Measurements from ENCODE around the gene HNRNPA1L2.
"Not testable (repeated sequence)": the region's sequence is repeated elsewhere in the genome, so short reads cannot be mapped to it uniquely, and the experiment has no call there.

DNA sequence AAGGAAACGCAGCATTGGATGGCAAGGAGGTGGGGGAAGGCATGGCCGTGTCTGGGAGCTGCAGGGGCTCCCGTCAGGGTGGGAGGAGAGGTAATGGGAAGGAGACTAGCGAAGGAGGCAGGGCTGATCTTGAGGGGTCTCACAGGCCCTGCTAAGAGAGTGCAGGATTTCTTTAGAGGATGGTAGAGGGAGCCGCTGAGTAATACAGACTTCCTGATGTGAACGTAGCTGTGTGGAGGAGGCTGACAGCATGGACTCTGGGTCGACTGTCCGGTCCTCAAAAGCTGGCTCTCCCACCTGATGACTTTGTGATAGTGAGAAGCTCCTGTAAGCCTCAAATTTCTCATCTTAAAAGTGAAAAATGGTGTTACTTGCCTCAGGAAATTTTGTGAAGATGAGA lies 34.0 kb upstream of the HNRNPA1L2 start:
- TF ChIP-seq, protein P1, sequence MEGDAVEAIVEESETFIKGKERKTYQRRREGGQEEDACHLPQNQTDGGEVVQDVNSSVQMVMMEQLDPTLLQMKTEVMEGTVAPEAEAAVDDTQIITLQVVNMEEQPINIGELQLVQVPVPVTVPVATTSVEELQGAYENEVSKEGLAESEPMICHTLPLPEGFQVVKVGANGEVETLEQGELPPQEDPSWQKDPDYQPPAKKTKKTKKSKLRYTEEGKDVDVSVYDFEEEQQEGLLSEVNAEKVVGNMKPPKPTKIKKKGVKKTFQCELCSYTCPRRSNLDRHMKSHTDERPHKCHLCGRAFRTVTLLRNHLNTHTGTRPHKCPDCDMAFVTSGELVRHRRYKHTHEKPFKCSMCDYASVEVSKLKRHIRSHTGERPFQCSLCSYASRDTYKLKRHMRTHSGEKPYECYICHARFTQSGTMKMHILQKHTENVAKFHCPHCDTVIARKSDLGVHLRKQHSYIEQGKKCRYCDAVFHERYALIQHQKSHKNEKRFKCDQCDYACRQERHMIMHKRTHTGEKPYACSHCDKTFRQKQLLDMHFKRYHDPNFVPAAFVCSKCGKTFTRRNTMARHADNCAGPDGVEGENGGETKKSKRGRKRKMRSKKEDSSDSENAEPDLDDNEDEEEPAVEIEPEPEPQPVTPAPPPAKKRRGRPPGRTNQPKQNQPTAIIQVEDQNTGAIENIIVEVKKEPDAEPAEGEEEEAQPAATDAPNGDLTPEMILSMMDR (IDR thresholded peaks at IDR 0.05): not testable (repeated sequence)
- TF ChIP-seq, protein P2, sequence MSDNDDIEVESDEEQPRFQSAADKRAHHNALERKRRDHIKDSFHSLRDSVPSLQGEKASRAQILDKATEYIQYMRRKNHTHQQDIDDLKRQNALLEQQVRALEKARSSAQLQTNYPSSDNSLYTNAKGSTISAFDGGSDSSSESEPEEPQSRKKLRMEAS (CRISPR knock-in tag; IDR thresholded peaks at IDR 0.05): not testable (repeated sequence)
- not testable (repeated sequence) for TF ChIP-seq ATF1 (CRISPR knock-in tag; IDR thresholded peaks at IDR 0.05); SMAD4 (CRISPR knock-in tag; IDR thresholded peaks at IDR 0.05); ZBTB21 (CRISPR knock-in tag; IDR thresholded peaks at IDR 0.05; ENCODE audit: borderline replicate concordance); CBFB (CRISPR knock-in tag; IDR thresholded peaks at IDR 0.05; ENCODE audit: low read depth); ELF4 (CRISPR knock-in tag; IDR thresholded peaks at IDR 0.05; ENCODE audit: low read depth); RELA (CRISPR knock-in tag; IDR thresholded peaks at IDR 0.05; ENCODE audit: borderline replicate concordance)
- TF ChIP-seq, protein P3, sequence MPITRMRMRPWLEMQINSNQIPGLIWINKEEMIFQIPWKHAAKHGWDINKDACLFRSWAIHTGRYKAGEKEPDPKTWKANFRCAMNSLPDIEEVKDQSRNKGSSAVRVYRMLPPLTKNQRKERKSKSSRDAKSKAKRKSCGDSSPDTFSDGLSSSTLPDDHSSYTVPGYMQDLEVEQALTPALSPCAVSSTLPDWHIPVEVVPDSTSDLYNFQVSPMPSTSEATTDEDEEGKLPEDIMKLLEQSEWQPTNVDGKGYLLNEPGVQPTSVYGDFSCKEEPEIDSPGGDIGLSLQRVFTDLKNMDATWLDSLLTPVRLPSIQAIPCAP (CRISPR knock-in tag; IDR thresholded peaks at IDR 0.05): not testable (repeated sequence)
- TF ChIP-seq, protein P4, sequence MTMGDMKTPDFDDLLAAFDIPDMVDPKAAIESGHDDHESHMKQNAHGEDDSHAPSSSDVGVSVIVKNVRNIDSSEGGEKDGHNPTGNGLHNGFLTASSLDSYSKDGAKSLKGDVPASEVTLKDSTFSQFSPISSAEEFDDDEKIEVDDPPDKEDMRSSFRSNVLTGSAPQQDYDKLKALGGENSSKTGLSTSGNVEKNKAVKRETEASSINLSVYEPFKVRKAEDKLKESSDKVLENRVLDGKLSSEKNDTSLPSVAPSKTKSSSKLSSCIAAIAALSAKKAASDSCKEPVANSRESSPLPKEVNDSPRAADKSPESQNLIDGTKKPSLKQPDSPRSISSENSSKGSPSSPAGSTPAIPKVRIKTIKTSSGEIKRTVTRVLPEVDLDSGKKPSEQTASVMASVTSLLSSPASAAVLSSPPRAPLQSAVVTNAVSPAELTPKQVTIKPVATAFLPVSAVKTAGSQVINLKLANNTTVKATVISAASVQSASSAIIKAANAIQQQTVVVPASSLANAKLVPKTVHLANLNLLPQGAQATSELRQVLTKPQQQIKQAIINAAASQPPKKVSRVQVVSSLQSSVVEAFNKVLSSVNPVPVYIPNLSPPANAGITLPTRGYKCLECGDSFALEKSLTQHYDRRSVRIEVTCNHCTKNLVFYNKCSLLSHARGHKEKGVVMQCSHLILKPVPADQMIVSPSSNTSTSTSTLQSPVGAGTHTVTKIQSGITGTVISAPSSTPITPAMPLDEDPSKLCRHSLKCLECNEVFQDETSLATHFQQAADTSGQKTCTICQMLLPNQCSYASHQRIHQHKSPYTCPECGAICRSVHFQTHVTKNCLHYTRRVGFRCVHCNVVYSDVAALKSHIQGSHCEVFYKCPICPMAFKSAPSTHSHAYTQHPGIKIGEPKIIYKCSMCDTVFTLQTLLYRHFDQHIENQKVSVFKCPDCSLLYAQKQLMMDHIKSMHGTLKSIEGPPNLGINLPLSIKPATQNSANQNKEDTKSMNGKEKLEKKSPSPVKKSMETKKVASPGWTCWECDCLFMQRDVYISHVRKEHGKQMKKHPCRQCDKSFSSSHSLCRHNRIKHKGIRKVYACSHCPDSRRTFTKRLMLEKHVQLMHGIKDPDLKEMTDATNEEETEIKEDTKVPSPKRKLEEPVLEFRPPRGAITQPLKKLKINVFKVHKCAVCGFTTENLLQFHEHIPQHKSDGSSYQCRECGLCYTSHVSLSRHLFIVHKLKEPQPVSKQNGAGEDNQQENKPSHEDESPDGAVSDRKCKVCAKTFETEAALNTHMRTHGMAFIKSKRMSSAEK (CRISPR knock-in tag; IDR thresholded peaks at IDR 0.05; ENCODE audit: borderline replicate concordance): not testable (repeated sequence)
- TF ChIP-seq, protein P5, sequence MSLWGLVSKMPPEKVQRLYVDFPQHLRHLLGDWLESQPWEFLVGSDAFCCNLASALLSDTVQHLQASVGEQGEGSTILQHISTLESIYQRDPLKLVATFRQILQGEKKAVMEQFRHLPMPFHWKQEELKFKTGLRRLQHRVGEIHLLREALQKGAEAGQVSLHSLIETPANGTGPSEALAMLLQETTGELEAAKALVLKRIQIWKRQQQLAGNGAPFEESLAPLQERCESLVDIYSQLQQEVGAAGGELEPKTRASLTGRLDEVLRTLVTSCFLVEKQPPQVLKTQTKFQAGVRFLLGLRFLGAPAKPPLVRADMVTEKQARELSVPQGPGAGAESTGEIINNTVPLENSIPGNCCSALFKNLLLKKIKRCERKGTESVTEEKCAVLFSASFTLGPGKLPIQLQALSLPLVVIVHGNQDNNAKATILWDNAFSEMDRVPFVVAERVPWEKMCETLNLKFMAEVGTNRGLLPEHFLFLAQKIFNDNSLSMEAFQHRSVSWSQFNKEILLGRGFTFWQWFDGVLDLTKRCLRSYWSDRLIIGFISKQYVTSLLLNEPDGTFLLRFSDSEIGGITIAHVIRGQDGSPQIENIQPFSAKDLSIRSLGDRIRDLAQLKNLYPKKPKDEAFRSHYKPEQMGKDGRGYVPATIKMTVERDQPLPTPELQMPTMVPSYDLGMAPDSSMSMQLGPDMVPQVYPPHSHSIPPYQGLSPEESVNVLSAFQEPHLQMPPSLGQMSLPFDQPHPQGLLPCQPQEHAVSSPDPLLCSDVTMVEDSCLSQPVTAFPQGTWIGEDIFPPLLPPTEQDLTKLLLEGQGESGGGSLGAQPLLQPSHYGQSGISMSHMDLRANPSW (CRISPR knock-in tag; conservative IDR thresholded peaks at IDR 0.05; ENCODE audit: low read depth): not testable (repeated sequence)

Data from WTC11 (cell line).